ENCODE measurements around the gene ALOXE3.

The ALOXE3 gene

DNA sequence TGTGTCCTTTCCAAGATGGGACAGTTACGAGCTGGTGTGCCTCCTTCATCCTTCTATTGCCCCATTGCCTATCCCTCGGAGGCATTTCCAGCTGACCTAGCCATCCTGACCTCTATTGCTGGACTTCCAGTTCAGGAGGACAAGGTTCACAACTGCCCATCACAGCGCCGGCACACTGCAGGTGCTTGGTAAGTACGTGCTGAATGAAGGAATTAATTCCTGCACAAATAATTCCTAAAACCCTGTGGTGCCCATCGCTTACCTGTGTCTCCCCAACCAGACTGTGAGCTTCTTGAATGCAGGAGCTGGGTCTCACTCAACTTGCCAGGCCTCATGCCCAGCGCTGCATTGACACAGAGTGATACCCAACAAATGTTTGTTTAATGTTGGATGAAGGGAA lies 66.5 kb downstream of the ALOXE3 start:
- DNase-seq (ENCODE audit: low read depth in 3 of 3), result no peak

DNA sequence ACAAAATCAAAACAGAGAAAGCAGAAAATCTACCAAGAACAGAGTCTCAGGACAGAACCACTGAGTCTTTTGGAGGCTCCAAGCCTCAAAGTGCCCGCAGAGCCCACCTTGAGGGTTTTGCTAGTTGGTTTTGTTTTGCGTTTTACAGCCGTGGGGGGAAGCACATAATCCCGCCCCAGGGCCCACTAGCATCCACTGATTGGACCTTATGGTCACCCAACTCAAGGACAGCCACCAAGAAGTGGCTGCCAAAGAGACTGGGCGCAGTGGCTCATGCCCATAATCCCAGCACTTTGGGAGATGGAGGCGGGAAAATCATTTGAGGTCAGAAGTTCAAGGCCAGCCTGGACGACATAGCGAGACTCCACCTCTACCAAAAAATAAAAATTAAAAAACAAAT lies 69.6 kb downstream of the ALOXE3 start:
- DNase-seq (ENCODE audit: low read depth in 3 of 3), result no peak

DNA sequence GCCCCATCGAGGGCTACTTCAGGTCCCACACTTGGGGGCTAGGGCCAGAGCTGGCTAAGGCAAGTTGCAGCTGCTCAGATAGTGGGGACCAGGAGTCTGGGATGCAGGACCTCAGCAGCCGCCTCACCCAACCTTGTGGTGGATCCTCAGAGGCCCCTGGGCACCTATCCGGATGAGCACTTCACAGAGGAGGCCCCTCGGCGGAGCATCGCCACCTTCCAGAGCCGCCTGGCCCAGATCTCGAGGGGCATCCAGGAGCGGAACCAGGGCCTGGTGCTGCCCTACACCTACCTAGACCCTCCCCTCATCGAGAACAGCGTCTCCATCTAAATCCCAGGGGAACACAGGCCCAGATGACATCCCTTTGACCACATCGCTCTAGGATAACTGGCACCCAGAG lies 70.1 kb downstream of the ALOXE3 start:
- no peak for DNase-seq (ENCODE audit: low read depth in 3 of 3)

DNA sequence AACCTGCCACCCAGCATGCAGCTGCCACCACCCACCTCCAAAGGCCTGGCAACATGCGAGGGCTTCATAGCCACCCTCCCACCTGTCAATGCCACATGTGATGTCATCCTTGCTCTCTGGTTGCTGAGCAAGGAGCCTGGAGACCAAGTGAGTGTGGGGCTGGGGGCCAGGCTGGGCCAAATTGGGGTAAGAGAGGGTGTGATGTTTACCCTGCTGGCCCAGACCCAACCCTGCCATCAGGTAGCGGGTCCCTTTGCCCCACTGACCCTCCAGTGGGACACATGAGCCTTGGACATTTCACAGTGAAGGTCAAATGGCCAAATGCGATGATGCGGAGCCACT lies 70.6 kb downstream of the ALOXE3 start:
- DNase-seq (ENCODE audit: low read depth in 3 of 3), result no peak

DNA sequence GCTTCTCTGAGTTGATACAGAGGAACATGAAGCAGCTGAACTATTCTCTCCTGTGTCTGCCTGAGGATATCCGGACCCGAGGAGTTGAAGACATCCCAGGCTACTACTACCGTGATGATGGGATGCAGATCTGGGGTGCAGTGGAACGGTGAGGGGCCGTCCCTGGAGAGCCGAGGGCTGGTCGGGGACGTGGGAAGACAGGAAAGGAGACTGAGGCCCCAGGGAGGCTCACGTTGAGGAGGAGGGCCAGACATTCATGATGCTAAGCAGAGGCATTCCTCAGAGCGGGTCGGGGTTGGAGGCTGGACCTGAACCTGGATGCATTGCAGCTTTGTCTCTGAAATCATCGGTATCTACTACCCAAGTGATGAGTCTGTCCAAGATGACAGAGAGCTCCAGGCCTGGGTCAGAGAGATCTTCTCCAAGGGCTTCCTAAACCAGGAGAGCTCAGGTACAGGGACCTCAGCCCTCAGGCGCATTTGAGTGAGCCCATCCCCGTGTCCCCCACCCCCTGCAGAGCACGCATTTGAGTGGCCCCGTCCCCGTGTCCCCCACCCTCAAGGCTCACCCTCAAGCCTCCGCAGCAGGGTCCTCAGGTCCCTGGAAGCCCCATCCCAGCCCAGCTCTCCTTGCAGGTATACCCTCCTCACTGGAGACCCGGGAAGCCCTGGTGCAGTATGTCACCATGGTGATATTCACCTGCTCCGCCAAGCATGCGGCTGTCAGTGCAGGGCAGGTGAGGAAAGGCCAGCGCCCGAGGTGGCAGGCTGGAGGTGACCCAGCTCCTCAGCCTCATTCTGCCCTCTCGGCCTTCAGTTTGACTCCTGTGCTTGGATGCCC lies 71.2 kb downstream of the ALOXE3 start:
- DNase-seq (ENCODE audit: low read depth in 3 of 3), result no peak

DNA sequence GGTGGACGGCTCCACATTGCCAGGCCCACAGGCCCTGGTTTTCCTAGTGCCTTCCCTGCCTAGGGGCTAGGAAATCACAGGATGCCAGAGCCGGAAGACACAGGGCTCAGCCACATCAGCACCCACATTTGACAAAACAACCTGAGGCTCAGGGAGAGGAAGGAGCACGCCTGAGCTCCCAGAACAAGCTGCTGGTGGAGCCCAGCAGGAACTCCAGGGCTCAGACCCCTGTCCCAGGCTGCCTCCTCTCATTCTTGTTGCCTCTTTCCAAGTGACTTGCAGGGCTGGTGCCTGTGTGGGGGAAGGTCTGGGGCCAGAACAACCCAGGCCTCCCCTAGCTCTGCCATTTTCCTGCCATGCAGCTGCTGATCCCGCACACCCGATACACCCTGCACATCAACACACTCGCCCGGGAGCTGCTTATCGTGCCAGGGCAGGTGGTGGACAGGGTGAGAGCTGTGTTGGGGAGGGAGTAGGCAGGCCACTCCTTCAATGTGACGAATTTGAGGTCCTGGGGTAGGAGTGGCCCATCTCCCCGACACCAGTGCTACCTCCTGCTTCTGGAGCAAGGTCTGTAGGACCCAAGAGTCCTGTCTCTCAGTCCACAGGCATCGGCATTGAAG lies 71.9 kb downstream of the ALOXE3 start:
- no peak for DNase-seq (ENCODE audit: low read depth in 3 of 3)

All from stimulated activated CD4-positive, alpha-beta T cell treated with anti-CD3 and anti-CD28 coated beads, TNF-alpha, amount 100 ng/mL, for 24 hours (primary cell).